ENCODE results near the gene KRTAP13-2.

GRCh38 chr21:30382201-30382600 lies 10.1 kb upstream of the KRTAP13-2 start:
- TF ChIP-seq CTCF (IDR thresholded peaks at IDR 0.05) (no peak), HOXA7 (CRISPR knock-in tag; IDR thresholded peaks at IDR 0.05) (no peak), ELK1 (IDR thresholded peaks at IDR 0.05; ENCODE audit: low read depth, low read length) (no peak), MAFK (IDR thresholded peaks at IDR 0.05; ENCODE audit: partially characterized antibody) (no peak), BHLHE40 (IDR thresholded peaks at IDR 0.05; ENCODE audit: low read depth, low read length) (no peak), POLR2A (IDR thresholded peaks at IDR 0.05; ENCODE audit: low read length) (no peak), CHD2 (IDR thresholded peaks at IDR 0.05; ENCODE audit: low read length, partially characterized antibody) (no peak), MAZ (IDR thresholded peaks at IDR 0.05; ENCODE audit: borderline replicate concordance, low read depth, low read length) (no peak), HMGXB4 (CRISPR knock-in tag; IDR thresholded peaks at IDR 0.05; ENCODE audit: borderline replicate concordance) (no peak), NR3C1 (IDR thresholded peaks at IDR 0.05) (no peak), EP300 (IDR thresholded peaks at IDR 0.05) (no peak)
